ENCODE results near the gene FOXN4.

GRCh38 chr12:109261939-109262338 lies 47.1 kb downstream of the FOXN4 start:
- TF ChIP-seq EZH2phosphoT487 (IDR thresholded peaks at IDR 0.05; ENCODE audit: insufficient read depth, low read depth): no peak
- TF ChIP-seq EZH2 (IDR thresholded peaks at IDR 0.05; ENCODE audit: insufficient read depth, poor library complexity, severe bottlenecking): no peak

All from GM23248 (cell line).